ENCODE results near the gene ARHGEF28. TPM values are rescaled to one million over a fixed set of nuclear protein-coding genes. Genes with fewer than 3 reads are reported as not detected.

Gene ARHGEF28
- total and polyA plus RNA-seq, 2 of the 13 experiments (the other 11 are each of a cell fraction or from before 2014, with no cell fraction given), result 17.4 to 34.1 TPM

GRCh38 chr5:73792687-73793320 lies 166.8 kb downstream of the ARHGEF28 start (continued):
- TF ChIP-seq, protein P1, sequence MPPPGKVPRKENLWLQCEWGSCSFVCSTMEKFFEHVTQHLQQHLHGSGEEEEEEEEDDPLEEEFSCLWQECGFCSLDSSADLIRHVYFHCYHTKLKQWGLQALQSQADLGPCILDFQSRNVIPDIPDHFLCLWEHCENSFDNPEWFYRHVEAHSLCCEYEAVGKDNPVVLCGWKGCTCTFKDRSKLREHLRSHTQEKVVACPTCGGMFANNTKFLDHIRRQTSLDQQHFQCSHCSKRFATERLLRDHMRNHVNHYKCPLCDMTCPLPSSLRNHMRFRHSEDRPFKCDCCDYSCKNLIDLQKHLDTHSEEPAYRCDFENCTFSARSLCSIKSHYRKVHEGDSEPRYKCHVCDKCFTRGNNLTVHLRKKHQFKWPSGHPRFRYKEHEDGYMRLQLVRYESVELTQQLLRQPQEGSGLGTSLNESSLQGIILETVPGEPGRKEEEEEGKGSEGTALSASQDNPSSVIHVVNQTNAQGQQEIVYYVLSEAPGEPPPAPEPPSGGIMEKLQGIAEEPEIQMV (CRISPR knock-in tag; IDR thresholded peaks at IDR 0.05; ENCODE audit: low read depth), result no peak
- TF ChIP-seq HNF4G (IDR thresholded peaks at IDR 0.05; ENCODE audit: borderline replicate concordance, low read depth, low read length) (peak; percentile 86), HNF4G (CRISPR knock-in tag; IDR thresholded peaks at IDR 0.05; ENCODE audit: borderline replicate concordance, low read depth) (no peak; the same call in 1 of the 2 replicates), GMEB1 (CRISPR knock-in tag; IDR thresholded peaks at IDR 0.05; ENCODE audit: borderline replicate concordance) (no peak), PAF1 (CRISPR knock-in tag; IDR thresholded peaks at IDR 0.05) (no peak), ZFP1 (CRISPR knock-in tag; IDR thresholded peaks at IDR 0.05) (0 out of 2 replicates have a peak, but pooled peaks have one; percentile 54), CBX2 (IDR thresholded peaks at IDR 0.05; ENCODE audit: low read depth, low read length) (no peak), CBX2 (CRISPR knock-in tag; IDR thresholded peaks at IDR 0.05; ENCODE audit: low read depth) (no peak), REST (IDR thresholded peaks at IDR 0.05; ENCODE audit: borderline replicate concordance in 1 of 2, low read depth in 1 of 2, low read length in 2 of 2) (no peak), PCBP2 (optimal IDR thresholded peaks at IDR 0.05; ENCODE audit: low read depth, low read length, poor library complexity, severe bottlenecking) (no peak)
- TF ChIP-seq, protein P2, sequence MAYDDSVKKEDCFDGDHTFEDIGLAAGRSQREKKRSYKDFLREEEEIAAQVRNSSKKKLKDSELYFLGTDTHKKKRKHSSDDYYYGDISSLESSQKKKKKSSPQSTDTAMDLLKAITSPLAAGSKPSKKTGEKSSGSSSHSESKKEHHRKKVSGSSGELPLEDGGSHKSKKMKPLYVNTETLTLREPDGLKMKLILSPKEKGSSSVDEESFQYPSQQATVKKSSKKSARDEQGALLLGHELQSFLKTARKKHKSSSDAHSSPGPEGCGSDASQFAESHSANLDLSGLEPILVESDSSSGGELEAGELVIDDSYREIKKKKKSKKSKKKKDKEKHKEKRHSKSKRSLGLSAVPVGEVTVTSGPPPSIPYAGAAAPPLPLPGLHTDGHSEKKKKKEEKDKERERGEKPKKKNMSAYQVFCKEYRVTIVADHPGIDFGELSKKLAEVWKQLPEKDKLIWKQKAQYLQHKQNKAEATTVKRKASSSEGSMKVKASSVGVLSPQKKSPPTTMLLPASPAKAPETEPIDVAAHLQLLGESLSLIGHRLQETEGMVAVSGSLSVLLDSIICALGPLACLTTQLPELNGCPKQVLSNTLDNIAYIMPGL (CRISPR knock-in tag; IDR thresholded peaks at IDR 0.05; ENCODE audit: borderline replicate concordance in 1 of 2, low read depth in 1 of 2), result 0 out of 4 replicates have a peak, but pooled peaks have one; percentile 31 to 33
